NCI-H2196 (cell line): ENCODE results near the gene ATP8A2.
A peak's percentile ranks its signal among the peaks of the same experiment; 100 is the strongest.
"Not testable (repeated sequence)": the region's sequence is repeated elsewhere in the genome, so short reads cannot be mapped to it uniquely, and the experiment has no call there.

Experiments
- DNase-seq: peaks from one replicate; lab custom pipeline; 2025; ENCODE audit not compliant: unreplicated experiment; lab: John Stamatoyannopoulos, UW

Gene ATP8A2

DNA sequence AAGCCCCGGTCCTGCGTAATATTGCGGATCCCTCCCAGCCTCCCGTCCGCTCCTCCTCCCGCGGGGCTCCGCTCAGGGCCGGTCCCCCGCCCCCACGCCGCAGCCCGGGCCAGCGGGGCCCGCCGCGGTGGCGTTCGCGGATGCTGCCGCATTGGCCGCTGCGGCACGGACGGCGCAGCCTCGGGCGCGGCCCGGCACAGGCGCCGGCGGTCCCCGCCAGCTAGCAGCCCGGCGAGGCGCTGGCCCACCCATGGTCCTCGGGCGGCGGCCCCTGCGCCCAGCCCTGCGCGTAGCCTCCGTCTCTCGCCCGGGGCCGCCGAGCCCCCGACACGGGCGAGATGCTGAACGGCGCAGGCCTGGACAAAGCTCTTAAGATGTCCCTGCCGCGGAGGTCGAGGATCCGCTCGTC lies at the start of gene ATP8A2:
ATP8A2 (plus strand) TSS at position 100 of the 409 bp plus-strand sequence; CDS start at position 339, 239 bp downstream.
- peak; percentile 1 for DNase-seq

DNA sequence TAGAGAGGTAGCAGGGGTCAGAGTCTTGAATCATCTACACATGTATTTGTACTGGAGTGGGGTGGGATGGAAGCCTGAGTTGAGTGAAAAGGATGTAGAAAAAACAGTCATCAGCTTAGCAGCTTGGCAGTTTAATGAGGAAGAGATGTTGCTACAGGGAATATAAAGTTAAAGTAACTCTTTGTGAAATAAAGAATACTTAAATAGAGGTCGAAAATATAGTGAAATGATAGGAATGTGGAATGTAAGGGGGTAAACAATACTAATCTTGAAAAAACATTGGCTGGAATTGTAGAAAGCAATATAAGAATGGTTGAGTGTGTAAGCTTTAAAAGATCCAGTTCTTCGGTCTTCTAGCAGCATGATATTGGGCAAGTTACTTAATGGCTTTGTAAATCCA lies 47.7 kb upstream of the ATP8A2 start:
- no peak for DNase-seq

DNA sequence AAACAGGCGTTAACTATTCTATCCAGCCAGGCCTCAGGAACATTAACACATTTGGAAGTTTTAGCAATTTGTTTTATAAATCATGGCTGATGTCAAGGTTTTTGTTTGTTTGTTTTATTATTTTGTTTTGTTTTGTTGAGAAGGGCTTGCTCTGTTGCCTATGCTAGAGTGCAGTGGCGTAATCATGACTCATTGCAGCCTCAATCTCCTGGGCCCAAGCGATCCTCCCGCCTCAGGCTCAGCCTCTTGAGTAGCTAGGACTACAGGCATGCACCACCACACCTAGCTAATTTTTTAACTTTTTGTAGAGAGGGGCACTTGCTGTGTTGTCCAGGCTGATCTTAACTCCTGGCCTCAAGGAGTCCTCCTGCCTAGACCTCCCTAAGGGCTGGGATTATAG lies 42.1 kb upstream of the ATP8A2 start:
- DNase-seq, result no peak

DNA sequence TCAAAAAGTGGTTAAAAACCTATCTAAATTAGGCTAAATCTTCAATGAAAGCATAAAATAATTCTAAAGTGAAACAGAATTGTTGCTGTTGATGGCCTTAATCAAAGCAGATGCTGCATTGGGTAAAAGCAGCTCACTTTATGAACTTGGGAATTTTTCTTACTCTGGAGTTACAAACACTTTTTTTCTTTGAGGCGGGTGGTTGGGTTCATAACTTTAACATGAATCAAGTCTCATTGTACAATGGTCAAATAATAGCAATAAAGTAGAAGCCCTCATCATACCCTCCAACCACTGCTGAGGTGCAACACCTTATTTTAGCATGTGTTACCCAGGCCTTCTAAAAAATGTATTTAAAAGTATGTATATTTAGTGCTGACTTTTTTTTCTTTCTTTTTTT lies 41.2 kb upstream of the ATP8A2 start:
- DNase-seq, result no peak

DNA sequence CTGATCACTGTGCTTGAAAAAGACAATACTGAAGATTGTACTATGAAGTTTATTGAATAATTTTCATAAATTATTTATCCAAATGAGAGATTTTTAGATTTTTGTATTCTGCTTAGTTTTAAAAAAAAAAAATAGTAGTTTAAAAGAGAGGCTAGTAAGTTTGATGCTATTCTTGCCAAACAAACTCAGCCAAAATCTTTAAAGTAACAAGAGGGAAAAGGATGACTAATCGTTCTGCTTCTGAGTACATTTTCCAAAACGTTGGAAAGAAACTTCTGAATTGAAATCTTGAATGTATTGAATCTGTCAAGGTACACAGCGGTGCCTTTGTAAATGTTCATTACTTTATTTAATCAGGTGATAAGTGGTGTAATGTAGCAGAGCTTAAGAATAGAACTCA lies 35.9 kb upstream of the ATP8A2 start:
- no peak for DNase-seq

DNA sequence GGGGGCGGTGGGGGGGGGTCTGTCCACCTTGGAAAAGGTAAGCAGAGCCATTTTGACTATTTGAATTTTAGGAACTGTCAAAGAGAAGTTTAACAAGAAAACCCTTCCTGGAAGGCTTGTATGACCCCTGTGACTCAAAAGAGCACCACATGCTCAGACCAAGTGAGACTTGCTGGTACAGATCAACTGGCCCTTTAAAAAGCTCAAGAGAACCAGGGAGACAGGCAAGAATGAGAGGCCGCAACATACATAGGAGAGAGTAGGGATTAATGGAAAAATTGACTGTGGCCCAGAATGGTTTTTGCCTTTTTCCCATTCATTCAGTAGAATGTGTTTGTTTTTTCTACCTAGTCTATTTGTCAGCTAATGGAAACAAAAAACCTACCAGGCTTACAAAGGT lies 26.2 kb upstream of the ATP8A2 start:
- no peak for DNase-seq

DNA sequence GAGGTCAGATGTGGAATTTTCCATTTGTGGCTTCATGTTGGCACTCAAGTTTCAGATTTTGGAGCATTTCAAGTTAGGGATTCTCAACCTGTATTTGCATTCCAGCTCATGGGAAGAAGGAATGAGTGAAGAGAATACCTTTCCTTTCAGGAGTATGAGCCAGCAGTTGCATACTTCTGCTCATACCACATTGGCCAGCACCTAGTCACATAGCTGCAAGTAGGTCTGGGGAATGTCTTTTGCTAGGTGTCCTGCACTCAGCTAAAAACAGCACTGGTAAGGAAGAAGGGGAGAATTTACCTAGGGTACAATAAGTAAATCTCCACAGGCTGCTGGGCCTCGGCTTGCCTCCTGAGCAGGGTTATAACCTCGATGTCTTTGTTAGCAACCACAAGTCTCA lies 24.6 kb upstream of the ATP8A2 start:
- no peak for DNase-seq

DNA sequence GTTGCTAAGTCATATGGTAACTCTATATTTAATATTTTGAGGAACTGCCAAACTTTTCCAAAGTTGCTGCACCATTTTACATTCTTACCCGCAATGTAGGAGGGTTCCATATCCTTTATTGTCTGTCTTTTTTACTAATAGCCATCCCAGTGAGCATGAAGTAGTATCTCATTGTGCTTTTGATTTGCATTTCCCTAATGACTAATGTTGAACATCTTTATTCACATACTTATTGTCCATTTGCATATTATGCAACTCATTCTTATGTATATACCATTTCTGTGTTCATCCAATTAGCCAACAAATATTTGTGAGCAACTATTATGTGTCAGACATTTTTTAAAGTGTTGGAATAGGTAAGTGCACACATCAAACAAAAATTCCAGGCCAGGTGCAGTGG lies 20.4 kb upstream of the ATP8A2 start:
- no peak for DNase-seq

DNA sequence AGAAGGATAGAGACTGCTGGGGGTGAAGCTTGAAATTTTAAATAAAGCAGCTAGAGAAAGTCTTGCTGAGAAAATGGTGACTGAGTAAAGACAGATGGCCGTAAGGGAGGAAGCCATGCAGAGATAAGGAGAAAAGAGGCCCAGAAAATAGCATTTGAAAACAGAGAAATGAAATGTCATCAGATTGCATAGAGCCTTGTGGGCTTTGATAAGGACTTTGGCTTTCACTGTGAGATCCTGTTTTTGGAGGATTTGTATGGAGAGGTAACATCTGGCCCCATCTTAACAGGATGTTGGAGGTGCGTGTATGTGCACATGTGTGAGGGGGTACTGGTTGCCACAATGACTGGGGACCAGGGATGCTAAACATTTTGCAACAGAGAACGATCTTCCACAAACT lies 19.5 kb upstream of the ATP8A2 start:
- DNase-seq, result no peak

DNA sequence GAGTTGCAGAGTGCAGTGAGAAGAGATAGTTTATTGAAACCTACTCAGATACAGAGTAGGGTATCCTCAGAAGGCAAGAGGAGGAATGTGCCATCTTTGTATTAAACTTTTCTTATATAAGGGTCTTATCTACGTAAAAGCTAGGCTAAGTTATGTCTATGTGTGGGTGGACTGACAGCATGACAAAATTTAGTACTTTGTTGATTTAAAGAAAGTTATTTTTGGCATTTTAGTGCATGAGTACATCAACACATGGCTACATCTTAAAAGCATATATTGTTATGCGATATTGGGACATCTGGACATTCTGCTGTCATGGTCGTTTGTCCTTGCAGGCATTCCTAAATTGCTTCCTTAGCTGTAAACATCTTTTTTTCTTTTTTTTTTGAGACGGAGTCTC lies 19.0 kb upstream of the ATP8A2 start:
- no peak for DNase-seq

DNA sequence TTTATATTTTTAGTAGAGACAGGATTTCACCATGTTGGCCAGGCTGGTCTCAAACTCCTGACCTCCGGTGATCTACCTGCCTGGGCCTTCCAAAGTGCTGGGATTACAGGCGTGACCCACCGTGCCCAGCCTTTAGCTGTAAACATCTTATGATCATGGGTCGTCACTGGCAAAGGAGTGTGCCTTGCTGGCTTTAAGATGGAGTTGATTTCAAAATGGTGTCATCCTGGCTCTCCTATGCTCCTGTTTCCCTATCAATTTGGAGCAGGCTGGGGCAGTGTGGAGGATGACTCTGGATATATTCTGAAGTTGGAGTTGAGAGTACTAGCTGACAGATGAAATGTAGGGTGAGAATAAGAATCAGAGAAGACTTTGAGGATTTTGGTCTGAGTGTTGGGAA lies 18.4 kb upstream of the ATP8A2 start:
- no peak for DNase-seq

DNA sequence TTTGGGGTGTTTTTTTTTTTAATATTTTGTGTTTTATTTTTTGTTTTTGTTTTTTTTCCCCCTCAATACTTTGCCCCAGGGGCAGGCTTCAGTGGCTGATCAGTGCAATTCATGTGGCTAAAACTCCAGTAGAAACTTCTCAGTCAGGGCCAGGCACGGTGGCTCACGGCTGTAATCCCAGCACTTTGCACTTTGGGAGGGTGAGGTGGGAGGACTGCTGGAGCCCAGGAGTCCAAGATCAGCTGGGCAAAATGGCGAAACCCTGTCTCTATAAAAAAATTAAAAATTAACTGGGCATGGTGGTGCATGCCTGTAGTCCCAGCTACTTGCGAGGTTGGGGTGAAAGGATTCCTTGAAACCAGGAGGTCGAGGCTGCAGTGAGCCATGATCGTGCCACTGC lies 17.4 kb upstream of the ATP8A2 start:
- DNase-seq, result no peak

DNA sequence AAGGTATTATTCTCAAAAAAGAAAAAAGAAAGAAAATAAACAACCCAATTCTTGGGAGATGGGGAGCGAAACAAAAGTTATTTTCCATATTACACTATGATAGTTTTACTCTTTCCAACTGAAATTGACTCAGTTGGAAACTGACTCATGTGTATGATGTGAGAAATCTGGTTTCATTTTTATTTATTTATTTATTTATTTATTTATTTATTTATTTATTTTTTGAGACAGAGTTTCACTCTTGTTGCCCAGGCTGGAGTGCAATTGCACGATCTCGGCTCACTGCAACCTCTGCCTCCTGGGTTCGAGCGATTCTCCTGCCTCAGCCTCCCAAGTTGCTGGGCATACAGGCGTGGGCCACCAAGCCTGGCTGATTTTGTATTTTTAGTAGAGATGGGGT lies 11.3 kb upstream of the ATP8A2 start:
- DNase-seq, result not testable (repeated sequence)

DNA sequence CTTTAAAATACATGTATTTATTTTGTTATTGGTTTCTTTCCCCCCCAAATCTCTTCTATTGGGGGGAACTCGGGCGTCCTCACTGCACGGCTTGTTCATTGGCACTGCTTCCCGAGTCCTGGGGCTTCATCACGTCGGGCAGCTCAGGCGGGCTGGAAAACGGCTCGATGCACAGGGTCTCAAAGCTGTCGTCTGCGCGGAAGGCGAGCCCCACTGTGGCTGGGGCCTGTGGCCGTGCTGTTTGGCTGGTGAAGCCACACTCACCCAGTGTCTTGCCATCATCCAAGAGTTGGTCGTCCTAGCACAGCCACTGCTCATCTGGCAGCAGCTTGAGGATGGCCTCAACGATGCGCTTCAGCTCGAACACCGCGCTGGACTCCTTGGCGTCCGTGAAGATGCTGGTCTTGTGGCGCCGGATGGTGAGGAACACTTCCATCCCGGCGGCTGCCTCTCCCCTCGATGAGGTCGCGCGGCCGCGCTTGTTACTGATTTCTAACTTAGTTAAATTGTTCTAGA lies 6.0 kb upstream of the ATP8A2 start:
- DNase-seq, result no peak

DNA sequence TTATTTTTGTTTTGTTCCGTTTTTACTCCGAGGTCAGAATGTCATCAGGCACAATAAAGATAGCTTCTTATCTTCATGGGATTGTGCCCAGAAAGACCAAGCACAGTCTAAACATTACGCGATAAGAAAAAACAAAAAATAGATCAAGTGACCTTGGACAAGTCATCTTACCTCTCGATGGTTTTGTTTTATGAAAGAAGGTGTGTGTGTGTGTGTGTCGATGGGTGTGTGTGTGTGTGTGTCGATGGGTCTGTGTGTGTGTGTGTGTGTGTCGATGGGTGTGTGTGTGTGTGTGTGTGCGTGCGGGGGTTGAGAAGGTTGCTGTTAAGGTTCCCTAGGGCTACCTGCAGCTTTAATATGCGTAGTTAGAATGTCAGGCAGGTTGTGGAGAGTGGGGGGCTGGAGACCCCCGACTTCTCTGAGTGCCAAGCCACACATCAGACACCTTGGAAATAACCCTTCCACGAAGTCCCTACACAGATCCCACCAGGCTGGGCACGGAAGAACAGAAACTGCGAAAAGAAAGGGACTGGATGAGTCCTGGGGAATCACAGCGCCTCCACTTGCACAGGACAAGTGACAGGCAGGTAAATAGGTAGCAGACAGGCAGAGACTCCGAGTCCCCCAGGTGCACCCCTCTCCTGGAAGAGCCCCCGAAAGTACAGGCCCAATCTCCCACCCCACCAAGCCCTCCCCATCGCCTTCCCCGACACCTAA lies 458 bp upstream of the ATP8A2 start:
- no peak for DNase-seq

DNA sequence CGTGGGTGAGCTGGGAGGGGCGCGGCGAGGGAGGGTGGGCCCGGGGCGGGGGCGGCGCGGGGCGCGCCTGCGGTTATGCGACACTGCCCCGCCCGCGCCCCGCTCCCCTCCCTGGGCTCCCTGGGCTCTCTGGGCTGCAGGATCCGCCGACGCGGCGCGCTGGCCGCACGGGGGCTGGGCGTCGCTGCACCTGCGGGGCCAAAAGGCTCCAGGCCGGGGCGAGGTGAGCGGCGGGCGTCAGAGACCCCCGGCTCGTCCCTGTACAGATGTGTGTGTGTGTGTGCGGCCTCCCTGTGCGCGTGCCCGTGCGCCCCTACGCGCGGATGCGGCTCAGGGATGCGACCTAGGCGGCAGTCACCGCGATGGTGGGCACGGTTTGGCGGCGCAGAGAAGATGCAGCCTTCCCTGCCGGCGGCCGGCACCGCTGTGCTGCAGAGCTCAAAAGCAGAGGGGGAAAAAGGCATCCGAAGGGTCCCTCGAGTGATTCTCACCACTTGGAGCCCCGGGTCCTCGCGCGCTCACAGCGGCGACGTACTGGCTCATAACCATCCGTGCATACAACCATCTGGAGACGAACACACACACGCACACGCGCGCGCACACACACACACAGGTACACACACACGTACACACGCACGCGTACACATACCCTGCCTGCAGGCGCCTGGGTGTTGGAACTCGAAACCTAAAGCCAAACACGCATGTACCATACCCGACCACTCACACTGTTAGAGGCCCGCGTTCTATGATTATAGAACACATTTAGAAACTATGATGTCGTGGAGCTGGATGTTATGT lies 709 bp downstream of the ATP8A2 start:
- no peak for DNase-seq

DNA sequence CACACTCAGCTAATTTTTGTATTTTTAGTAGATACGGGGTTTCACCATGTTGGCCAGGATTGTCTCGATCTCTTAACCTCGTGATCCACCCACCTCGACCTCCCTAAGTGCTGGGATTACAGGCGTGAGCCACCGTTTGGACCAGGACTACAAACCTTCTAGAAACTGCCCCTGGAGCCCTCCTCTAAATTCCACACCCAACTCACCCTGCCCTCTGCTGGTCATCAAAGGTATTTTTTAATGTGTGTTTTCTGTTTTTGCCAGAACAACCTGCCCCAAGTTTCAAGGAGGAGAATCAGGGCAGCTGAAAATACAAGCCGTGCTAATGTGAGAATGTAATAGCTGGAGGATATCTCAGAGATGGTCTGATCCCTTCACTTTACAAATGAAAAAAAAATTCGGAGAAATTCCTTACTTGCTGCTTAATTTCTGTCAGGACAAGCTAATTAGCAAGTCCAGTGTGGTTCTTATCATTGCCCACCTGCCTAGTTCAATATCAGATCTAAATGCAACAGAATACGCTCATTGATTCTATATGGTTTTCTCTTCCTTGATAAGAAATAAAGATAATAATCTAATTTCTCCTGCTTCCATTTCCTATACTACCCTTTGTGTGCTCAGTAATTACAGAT lies 4.1 kb downstream of the ATP8A2 start:
- peak; percentile 11 for DNase-seq

DNA sequence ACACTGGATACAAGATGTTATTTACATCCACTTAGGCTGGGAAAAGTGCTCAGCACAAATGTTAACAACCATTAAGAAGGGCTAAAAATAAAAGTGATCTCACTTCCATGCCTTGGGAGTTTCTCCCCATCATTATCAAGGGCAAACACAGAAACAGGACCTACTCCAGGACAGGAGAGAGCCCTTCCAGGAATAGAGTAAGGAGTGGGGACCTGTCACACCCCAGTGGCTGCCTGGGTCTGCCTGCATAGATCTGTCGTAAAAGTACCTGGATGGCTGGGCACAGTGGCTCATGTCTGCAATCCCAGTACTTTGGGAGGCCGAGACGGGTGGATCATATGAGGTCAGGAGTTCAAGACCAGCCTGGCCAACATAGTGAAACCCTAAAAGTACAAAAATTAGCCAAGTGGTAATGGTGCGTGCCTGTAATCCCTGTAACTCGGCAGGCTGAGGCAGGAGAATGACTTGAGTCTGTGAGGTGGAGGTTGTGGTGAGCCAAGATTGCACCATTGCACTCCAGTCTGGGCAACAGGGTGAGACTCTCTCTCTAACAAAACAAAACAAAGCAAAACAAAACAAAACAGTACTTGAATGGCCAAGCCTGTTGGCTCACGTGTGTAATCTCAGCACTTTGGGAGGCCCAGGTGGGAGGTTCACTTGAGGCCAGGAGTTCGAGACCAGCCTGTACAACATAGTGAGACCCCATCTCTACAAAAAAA lies 5.6 kb downstream of the ATP8A2 start:
- DNase-seq, result no peak

DNA sequence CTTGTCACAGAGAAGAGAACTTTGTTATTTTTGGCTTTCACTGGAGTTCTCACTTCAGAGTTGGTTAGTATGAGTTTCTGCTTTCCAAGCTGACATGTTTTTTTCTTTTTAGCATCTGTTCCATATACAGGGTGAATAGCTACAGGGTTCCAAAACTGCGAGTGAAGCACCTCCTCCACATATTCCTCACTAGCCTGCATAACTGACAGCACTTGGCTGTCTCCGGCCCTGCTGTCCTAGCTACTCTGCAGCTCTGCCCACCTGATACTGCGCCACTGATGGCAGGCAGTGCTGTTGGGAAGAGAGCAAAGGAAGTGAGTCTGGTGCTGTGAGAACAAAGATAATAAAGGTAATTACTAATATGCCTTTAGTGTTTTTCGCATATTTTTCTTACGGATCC lies 6.8 kb downstream of the ATP8A2 start:
- DNase-seq, result no peak

DNA sequence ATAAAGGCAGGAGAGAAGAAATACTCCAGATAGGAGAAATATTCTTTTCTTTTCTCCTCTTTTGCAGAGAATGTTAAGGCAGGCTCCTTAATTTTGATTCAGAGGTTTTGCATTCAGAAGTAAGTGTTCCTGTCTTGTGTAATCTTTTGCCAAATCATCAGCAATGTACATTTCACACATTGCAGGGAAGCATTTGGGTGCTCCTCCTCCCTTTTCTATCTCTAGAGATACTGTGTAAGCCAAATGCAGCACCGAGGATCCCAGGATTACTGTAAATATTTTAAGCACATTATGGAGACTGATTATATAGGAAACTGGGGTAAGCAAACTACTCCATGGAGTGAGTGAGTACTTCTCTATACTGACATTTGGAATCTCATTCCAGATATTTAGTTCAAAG lies 7.2 kb downstream of the ATP8A2 start:
- DNase-seq, result no peak

DNA sequence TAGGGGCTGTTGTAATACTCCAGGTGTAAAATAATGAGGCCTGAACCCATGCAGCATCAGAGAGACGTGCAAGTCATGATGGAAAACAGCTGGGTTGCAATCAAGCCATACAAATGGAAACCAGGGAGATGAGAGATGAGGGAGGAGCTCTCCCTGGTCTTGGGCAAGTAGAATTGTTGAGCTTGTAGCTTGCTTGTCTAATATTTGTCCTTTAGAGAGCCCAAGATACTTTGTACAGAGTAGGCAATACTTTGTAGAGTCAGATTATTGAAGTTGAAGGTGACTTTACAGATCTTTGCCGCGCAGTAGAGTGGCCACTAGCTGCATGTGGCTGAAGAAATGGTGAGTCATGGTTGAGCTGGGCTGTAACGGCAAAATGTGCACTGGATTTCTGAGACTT lies 8.3 kb downstream of the ATP8A2 start:
- DNase-seq, result no peak
